ENCODE measurements around the gene CCDC122. TPM values are rescaled to one million over a fixed set of nuclear protein-coding genes. Genes with fewer than 3 reads are reported as not detected.

The CCDC122 gene
- total RNA-seq, 4 donors from 2014 or later: 0.16 to 1.7 (median 1.1) TPM; not detected in 1

DNA sequence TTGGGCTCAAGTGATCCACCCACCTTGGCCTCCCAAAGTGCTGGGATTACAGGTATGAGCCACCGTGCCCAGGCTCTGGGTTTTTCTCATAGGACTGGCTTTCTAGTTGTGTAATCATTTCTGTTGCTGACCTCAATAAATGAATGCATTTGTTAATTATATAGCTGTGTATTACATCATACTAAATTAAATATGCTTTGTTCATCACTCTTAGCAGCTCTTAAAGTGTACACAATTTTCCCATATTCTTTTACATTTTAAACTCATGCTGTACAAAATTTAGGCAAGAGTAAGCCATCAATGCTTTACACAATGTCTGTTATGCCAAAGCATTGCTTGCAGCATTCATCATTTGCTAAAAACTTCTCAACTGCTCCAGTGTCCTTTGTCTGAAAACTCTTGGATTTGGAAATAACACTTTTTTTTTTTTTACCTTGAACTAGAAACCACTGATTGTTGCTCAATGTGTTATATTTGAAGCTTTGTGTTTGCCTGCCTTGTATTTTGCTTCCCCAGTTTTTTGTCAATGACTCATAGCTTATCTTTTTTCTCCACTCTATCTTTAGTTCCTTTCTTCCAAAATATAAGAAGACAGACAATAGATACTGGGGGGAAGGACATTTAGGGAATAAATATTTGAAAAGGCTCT, 31.4 kb downstream of the CCDC122 start:
- Histone ChIP-seq H3K27ac (no peak overlapping the region), H3K4me1 (no peaks in the 10 kb centered on the region), H3K9me3 (peaks cover 0 to 13% (median 0%) of the 10 kb centered on the region in 3 donors), H3K36me3 (no peaks in the 10 kb centered on the region), H3K27me3 (no peaks in the 10 kb centered on the region), H3K4me3 (no peak overlapping the region)
- no peak for DNase-seq
- intact Hi-C loops (cut with DNase I; ENCODE audit: low total_unique reads) (no loop called here), in situ Hi-C loops (cut with MboI; ENCODE audit: low sequenced_read_pairs in 4 of 4) (no loop called here)
- TF ChIP-seq, protein P1, sequence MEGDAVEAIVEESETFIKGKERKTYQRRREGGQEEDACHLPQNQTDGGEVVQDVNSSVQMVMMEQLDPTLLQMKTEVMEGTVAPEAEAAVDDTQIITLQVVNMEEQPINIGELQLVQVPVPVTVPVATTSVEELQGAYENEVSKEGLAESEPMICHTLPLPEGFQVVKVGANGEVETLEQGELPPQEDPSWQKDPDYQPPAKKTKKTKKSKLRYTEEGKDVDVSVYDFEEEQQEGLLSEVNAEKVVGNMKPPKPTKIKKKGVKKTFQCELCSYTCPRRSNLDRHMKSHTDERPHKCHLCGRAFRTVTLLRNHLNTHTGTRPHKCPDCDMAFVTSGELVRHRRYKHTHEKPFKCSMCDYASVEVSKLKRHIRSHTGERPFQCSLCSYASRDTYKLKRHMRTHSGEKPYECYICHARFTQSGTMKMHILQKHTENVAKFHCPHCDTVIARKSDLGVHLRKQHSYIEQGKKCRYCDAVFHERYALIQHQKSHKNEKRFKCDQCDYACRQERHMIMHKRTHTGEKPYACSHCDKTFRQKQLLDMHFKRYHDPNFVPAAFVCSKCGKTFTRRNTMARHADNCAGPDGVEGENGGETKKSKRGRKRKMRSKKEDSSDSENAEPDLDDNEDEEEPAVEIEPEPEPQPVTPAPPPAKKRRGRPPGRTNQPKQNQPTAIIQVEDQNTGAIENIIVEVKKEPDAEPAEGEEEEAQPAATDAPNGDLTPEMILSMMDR (IDR thresholded peaks at IDR 0.05 in 4 of 5, conservative IDR thresholded peaks at IDR 0.05 in 1 of 5): no peak
- no peak for TF ChIP-seq POLR2A (IDR thresholded peaks at IDR 0.05)
- no peak for ATAC-seq

DNA sequence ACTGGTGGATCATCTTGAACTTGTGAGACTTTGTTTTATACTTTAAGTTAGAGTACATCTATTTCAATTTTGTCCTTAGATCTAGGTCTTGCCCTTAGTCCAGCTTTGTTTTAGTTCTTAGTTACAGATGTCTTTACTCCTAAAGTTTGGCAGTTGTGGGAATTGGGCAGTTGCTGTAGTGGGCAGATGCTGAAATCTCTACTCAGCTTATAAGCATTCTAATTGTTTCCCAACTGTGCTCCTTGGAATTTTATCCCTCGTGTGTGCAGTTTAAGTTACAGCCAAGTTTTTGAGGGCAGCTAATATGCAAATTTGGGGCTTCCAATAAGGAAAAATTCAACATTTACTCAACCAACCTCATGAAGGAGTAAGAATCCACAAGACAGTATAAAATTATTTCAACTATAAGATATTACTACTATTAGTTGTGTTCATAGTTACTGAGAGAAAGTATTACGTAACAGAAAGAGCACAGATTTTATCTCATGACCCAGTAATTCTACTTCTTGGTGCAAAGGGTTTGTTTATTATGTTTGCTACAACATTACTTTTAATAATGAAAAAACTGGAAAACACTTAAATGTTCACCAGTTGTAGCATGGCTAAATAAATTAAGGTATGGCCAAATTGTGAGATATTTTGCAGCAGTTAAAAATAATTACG, 32.9 kb downstream of the CCDC122 start:
- TF ChIP-seq POLR2A (IDR thresholded peaks at IDR 0.05): no peak
- TF ChIP-seq, protein P1 (IDR thresholded peaks at IDR 0.05 in 4 of 5, conservative IDR thresholded peaks at IDR 0.05 in 1 of 5): no peak
- intact Hi-C loops (cut with DNase I; ENCODE audit: low total_unique reads): no loop called here
- DNase-seq (no peak), ATAC-seq (no peak)
- Histone ChIP-seq H3K4me1 (no peaks in the 10 kb centered on the region), H3K36me3 (no peaks in the 10 kb centered on the region), H3K4me3 (no peak overlapping the region), H3K9me3 (peaks cover 0 to 7% (median 0%) of the 10 kb centered on the region in 3 donors), H3K27ac (no peak overlapping the region), H3K27me3 (no peaks in the 10 kb centered on the region)
- in situ Hi-C loops (cut with MboI; ENCODE audit: low sequenced_read_pairs in 4 of 4): no loop called here

DNA sequence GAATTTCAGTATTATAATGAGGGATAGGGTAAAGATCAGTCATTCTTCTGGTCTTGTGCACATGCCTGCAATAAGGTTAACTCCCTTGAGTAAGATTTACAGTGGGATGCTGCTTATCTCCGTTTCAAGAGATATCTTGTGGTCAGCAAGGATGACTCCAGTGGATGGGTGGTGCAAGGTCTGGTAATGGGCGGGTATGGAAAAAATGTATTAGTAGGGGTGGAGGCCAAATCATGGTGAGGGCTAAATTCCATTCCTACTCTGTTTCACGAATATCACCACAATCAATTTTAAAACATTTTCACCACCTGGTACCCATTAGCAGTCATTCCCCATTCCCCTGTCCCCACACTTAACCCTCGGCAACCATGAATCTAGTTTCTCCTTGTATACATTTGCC, 40.6 kb downstream of the CCDC122 start:
- H3K9me3 ChIP-seq: no peaks in the 10 kb centered on the region
- intact Hi-C loops (cut with DNase I; ENCODE audit: low total_unique reads) (no loop called here), in situ Hi-C loops (cut with MboI; ENCODE audit: low sequenced_read_pairs in 4 of 4) (no loop called here)
- no peaks in the 10 kb centered on the region for H3K36me3 ChIP-seq
- TF ChIP-seq POLR2A (IDR thresholded peaks at IDR 0.05): no peak
- TF ChIP-seq, protein P1 (IDR thresholded peaks at IDR 0.05 in 4 of 5, conservative IDR thresholded peaks at IDR 0.05 in 1 of 5): no peak
- no peak for ATAC-seq
- H3K4me3 ChIP-seq: no peak overlapping the region
- no peak overlapping the region for H3K27ac ChIP-seq
- no peak for DNase-seq
- no peaks in the 10 kb centered on the region for H3K4me1 ChIP-seq
- no peaks in the 10 kb centered on the region for H3K27me3 ChIP-seq

DNA sequence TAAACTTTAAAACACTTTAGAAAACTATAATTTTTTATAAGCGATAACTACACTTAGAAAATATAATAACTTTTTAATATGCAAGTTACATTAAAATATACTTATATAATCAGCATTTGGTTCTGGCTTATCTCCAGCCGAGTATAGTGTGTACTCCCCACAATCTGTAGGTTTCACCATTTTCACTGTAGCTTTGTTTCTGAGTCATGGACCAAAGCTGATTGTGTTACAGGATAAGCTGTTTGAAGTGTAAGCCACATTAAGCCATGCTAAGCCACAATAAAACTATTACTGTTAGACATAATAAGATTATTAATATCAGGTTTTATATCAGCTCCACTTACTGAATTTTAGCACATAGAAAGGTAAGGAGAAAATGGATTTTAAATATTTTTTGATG, 43.8 kb downstream of the CCDC122 start:
- no peak overlapping the region for H3K4me3 ChIP-seq
- no peak for DNase-seq
- no peaks in the 10 kb centered on the region for H3K4me1 ChIP-seq
- in situ Hi-C loops (cut with MboI; ENCODE audit: low sequenced_read_pairs in 4 of 4) (no loop called here), intact Hi-C loops (cut with DNase I; ENCODE audit: low total_unique reads) (no loop called here)
- ATAC-seq: no peak
- no peaks in the 10 kb centered on the region for H3K9me3 ChIP-seq
- H3K27ac ChIP-seq: no peak overlapping the region
- no peaks in the 10 kb centered on the region for H3K36me3 ChIP-seq
- no peak for TF ChIP-seq POLR2A (IDR thresholded peaks at IDR 0.05)
- TF ChIP-seq, protein P1 (IDR thresholded peaks at IDR 0.05 in 4 of 5, conservative IDR thresholded peaks at IDR 0.05 in 1 of 5): no peak
- H3K27me3 ChIP-seq: no peaks in the 10 kb centered on the region

Data from gastrocnemius medialis (tissue), 4 donors.